K562 (cell line): ENCODE results near the gene DCAF10. TPM values are rescaled to one million over a fixed set of nuclear protein-coding genes. Genes with fewer than 3 reads are reported as not detected.
A peak's percentile ranks its signal among the peaks of the same experiment; 100 is the strongest.

Experiments
- ARID3A ChIP-seq: IDR thresholded peaks from 2 replicates; pipeline ENCODE4 v1.6.1; 2012; ENCODE audit warnings: low read depth, low read length, improper control_type of control experiment, borderline replicate concordance
- BACH1 ChIP-seq: fragments of 200-800 bp; sonication (Bioruptor generic); IDR thresholded peaks from 2 replicates; pipeline ENCODE4 v1.6.1; 2016; ENCODE audit warnings: missing genetic modification characterization, missing compliant biosample characterization
- DDX20 ChIP-seq: fragments of 450-650 bp; IDR thresholded peaks from 2 replicates; pipeline ENCODE4 v1.6.1; 2016; ENCODE audit warnings: missing genetic modification characterization, low read depth, mild to moderate bottlenecking, missing compliant biosample characterization, moderate library complexity
- HCFC1 ChIP-seq: IDR thresholded peaks from 2 replicates; pipeline ENCODE4 v1.6.1; 2012; ENCODE audit warnings: low read depth, low read length, improper control_type of control experiment
- MGA ChIP-seq: fragments of 450-650 bp; IDR thresholded peaks from 2 replicates; pipeline ENCODE4 v1.6.1; 2016; ENCODE audit warnings: mild to moderate bottlenecking, moderate library complexity
- NUFIP1 ChIP-seq: fragments of 450-650 bp; IDR thresholded peaks from 2 replicates; pipeline ENCODE4 v1.6.1; 2018; ENCODE audit not compliant: partially characterized antibody
- PBX2 ChIP-seq, 2 experiments: IDR thresholded peaks in 1 of 2; conservative IDR thresholded peaks in 1 of 2; 2 replicates each; pipeline ENCODE4 v1.6.1; 2016; ENCODE audit warnings: low read depth in 2 of 2, mild to moderate bottlenecking in 1 of 2, missing compliant biosample characterization in 1 of 2, missing genetic modification characterization in 1 of 2, moderate library complexity in 1 of 2
- SRF ChIP-seq, 2 experiments: fragments of 250-450, 450-650 bp in 1 of 2; sonication (Bioruptor Pico) in 1 of 2; sonication (generic) in 1 of 2; formaldehyde crosslinking; IDR thresholded peaks; 2 replicates each; pipeline versions ENCODE4 v1.5.0 to v1.5.1; 2020 to 2022; ENCODE audit warnings: mild to moderate bottlenecking in 1 of 2, missing genetic modification reagents in 1 of 2
- ZNF143 ChIP-seq: sonication (generic); formaldehyde crosslinking; IDR thresholded peaks from 2 replicates; pipeline ENCODE4 v1.9.0; 2022; ENCODE audit warnings: mild to moderate bottlenecking, missing genetic modification reagents
- polyA plus RNA-seq, 8 experiments: library from polyadenylated mRNA; depleted of rRNA in 4 of 8; stranded (reverse) in 5 of 8; unstranded in 3 of 8; fragments of >200 nt; fragmentation: Nextera tagmentation in 2 of 8; fragmentation: Illumina TruSeq in 1 of 8; extraction: Ambion mirVana in 2 of 8; extraction: Trizol in 1 of 8; gene quantifications; 2 replicates each; pipeline versions ENCODE4 v1.2.1 to v1.2.3, GENCODE V29; 2011 to 2014; ENCODE audit warnings: inconsistent platforms in 1 of 8, missing spikeins in 1 of 8
- total RNA-seq, 7 experiments: library from RNA; depleted of rRNA in 6 of 7; stranded (reverse); fragments of >200 nt in 6 of 7; fragmentation: Illumina TruSeq in 2 of 7; extraction: Trizol in 2 of 7; gene quantifications; 2 replicates each; pipeline versions ENCODE4 v1.2.1 to v1.2.3, GENCODE V29; 2011 to 2021; ENCODE audit warnings: low replicate concordance in 1 of 7

Gene DCAF10
- total and polyA plus RNA-seq, 9 of the 15 experiments (the other 6 are each of a cell fraction or from before 2014, with no cell fraction given) = 6.8 to 40.1 (median 16.9) TPM

- no peak for TF ChIP-seq SRF (CRISPR knock-in tag; IDR thresholded peaks at IDR 0.05)
- TF ChIP-seq ARID3A = no peak
- TF ChIP-seq HCFC1 = no peak
- TF ChIP-seq BACH1 = no peak
- peak; percentile 67 for TF ChIP-seq NUFIP1
- no peak for TF ChIP-seq ZNF143 (CRISPR knock-in tag)
- TF ChIP-seq PBX2 (CRISPR knock-in tag; IDR thresholded peaks at IDR 0.05; ENCODE audit: low read depth) = no peak
- TF ChIP-seq PBX2 (tag; conservative IDR thresholded peaks at IDR 0.05; ENCODE audit: low read depth) = peak; percentile 68
- peak; percentile 98 for TF ChIP-seq MGA
- TF ChIP-seq DDX20 (tag) = no peak
Measured at GRCh38 chr9:37769306-37769705, 31.3 kb upstream of the DCAF10 start (continued).
